ENCODE data around the gene NEXMIF.
"Not testable (repeated sequence)": the region's sequence is repeated elsewhere in the genome, so short reads cannot be mapped to it uniquely, and the experiment has no call there.

Gene NEXMIF

DNA sequence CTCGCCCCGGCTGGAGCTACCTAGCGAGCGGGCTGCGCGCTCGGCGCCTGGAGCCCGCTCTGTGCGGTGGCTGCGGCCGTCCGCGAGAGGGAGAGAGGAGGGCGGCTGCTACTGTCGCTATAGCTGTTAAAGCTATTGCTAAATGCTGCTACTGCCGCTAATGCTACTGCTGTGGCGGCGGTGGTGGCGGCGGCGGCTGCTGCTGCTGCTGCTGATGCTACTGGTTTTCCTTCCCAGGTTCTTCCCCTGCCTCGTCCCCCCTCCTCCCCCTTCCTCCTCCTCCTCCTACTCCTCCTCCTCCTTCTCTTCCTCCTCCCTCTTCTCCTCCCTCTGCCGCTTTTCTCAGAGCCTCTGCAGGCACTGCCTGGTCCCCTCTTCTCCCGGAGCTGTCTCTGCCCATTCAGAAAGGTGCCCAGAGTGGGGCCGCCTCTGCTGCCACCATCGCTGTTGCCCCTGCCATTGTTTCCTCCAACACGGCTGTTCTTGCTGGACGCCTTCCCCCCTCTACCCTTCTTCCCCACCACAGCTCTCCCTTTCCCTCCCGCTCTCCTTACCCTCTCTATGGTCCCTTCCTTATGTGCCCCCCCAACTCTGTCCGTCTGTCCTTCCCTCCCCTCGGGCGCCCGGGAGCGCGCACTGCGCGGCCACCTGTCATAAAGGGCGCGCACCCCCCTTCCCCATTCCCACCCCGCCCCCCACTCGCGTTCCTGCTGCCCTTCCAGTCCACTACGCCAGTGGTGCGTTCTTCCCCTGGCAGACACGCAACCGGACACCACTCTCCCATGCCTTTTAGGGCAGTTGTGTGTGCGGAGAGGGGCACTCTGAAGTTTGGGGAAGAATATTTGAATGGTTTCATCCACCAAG is at the start of gene NEXMIF:
TSS of gene NEXMIF (minus strand) at position 228 of the 864 bp plus-strand sequence.
- FAIRE-seq: no peak

DNA sequence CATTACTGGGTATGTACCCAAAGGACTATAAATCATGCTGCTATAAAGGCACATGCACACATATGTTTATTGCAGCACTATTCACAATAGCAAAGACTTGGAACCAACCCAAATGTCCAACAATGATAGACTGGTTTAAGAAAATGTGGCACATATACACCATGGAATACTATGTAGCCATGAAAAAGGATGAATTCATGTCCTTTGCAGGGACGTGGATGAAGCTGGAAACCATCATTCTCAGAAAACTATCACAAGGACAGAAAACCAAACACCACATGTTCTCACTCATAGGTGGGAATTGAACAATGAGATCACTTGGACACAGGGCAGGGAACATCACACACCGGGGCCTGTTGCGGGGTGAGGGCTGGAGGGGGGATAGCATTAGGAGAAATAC is 36.7 kb upstream of the NEXMIF start:
- not testable (repeated sequence) for FAIRE-seq

DNA sequence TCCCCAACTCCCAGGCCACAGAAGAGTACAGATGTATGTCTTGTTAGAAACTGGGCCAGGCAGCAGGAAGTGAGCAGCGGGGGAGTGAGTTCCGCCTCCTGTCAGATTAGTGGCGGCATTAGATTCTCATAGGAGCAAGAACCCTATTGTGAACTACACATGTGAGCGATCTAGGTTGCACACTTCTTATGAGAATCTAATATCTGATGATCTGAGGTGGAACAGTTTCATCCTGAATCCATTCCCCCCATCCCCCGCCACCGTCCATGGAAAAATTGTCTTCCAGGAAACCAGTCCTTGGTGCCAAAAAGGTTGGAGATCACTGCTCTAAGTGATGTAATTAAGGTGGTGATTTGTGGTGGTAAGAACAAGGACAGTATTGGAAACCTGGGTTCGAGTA is 24.5 kb upstream of the NEXMIF start:
- no peak for FAIRE-seq

DNA sequence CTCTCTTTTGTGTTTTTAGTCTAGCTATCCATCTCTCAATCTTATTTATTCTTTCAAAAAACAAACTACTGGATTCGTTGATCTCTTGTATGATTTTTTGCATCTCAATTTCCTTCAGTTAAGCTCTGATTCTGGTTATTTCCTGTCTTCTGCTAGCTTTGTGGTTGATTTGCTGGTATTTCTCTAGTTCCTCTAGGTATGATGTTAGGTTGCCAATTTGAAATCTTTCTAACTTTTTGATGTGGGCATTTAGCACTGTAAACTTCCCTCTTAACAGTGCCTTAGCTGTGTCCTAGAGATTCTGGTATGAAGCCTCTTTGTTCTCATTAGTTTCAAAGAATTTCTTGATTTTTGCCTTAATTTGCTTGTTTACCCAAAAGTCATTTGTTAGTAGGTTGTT is 15.2 kb upstream of the NEXMIF start:
- no peak for FAIRE-seq

DNA sequence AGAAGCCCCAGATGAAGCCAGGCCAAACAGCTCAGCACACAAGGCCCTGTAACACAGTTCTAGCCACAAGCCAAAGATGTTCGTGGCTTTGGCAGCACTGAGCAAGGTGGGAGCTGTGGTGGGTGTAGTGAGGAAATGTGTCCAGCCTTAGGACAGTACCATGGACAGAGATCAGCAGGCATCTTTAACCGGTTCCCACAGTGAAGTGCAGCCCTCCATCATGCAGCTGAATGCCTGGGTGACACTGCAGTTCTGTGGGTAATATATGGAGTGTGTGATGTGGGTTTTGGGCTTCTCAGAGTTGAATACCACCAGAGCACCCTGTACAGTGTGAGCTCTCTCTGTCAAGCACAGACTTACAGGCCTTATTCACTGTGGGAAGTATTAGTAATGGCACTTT is 6.0 kb upstream of the NEXMIF start:
- FAIRE-seq: no peak

DNA sequence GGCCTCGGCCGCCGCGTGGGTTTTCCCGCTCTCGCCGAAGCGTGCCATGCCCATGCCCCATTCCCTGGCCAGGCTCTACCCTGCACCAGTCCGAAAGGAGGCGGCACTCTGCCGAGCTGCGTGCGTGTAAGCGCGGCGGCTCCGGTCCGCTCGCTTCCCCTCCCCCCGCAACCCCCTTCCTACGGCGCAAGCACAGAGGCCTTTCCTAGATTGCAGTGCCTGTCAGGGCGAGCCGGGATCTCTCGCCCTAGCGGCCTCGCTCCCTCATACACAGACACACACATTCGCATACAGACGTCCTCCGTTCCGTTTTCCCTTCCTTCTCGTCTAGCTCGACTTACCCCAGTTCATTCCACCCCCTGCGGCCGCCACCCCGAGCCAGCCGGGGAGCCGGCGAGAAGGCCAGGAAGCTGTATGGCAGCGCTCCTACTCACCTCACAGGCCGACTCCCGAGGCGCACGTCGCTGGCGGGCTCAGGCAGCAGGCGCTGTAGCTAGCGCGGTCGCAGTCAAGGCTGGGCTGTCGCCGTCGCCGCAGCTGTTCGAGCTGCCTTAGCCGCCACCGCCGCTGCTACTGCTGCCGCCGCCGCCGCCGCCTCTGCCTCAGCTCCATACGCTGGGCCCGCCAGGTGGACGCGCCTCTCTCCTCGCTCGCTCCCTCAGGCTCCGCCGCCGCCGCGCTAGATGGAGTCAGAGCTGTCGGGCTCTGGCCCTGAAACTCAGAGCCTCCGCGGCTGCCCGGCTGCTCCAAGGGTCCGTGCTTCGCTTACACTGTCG is 615 bp downstream of the NEXMIF start:
- no peak for FAIRE-seq

DNA sequence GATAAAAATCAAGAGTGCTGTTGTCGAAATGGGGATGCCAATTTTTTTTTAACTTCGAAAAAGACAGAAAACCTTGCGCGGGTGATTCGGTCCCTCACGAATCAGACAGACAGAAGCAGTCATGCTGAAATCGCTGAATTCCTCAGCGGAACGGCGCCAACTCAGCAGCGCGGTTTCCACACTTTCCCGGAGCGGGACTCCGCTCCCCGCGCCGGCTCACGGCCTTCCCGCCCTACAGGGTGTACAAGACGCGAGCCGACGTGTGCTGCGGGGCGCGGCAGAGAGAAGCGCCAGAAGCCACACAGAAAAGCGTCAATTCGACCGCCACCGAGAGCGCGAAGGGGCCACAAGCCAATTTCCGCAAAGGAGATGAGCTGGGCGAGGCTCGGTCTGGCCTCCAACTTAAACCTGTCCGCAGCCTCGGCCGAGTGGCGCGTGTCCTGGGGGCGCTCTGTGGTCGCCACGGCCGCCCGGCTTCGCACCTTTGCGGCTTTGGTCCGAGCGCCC is 1.3 kb downstream of the NEXMIF start:
- no peak for FAIRE-seq

DNA sequence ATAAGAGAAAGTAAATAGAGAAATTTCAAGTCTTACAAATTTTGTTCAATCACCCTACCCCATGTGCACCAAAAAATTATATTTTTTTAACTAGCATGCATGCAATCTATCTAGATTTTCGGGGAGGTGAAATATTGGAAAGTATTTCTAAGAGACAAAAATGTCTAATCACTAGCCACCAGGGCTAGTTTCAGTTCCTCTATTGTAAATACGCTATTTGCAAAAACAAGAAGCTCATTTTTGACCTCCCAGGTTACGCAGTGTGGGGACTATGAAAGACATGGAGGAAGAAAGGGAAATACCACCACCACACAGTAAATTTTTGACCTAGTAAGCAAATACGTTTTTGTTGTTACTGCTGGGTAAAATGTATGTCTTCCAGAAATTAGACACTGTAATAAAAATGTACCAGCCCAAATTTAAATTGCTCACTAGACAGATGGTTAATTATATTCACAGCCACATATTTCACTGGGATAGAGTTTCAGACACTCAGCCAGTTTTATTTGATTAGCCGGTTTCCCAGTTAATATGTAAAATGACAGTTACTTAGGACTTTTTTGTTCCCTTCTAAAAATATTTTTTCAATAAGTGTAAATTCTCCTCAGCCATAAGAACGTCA is 2.2 kb downstream of the NEXMIF start:
- FAIRE-seq: no peak

DNA sequence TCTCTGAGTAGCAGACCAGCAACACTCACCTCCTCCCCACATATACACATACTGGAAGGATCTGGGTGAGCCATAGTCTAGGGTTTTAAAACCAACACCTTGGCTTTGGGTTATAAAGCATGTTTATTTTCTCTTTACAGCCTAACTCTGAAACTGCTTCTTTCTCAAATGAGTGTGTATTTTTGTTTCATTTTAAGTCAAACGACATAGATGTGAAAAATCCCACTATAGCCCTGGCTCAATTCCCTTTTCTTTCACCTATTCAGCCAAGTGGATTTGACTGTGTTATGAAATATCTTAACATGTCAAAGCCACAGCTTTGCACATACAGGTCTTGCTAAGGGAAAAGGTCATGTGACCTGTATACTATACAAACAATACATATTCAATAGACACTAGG is 13.8 kb downstream of the NEXMIF start:
- no peak for FAIRE-seq

DNA sequence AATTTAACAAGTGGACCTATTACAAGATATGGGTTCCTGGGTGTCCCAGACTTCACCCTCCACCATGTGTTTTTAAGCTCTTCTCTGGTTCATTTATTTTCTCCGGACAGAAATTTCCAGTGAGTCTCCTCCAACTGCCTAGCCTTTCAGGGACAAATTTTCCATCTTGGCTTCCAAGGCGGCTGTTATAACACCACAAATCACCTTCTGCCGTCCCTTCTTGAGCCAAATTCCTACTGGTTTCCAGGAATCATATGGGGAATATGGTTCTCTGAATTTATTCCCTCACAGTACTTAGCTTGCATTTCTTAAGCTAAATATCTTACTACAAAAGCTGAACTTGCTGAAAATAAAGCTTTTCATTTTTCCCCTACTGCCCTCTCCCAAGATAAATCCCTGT is 18.8 kb downstream of the NEXMIF start:
- no peak for FAIRE-seq

DNA sequence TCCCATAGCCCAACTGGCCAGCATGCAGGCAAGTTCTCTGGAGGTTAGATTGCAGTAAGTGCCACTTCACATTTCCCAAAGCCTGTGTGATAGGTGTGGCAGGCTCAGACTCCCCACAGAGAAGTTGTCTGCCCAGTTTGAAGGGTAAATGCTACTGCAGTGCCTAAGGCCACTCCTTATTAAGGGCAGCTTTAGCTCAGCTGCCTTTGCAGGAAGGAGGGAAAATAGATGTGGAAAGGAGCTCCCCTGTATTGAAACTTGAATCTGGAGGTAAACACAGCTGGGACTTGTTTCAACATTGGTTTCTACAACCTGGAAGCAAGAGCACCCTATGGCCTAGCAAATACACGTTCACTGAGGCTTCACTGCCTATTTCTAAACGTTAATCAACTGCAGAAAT is 22.4 kb downstream of the NEXMIF start:
- FAIRE-seq: no peak

DNA sequence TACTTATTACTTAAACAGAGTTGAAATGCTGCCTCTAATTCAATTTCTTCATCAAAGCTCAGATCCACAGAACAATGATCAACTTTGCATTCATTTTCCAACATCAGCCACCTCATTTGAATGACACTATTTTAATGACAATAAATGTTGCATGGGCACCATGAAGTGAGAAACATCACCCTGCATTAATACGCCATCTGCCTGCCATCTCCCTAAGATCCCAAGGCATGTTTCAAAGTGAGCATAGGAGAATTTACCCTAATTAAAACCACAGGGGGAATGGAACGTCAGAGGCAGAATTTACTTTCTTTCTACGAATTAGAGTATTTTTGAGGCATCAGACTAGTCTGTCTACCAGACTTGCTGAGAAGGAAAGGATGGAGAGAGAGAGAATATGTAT is 32.7 kb downstream of the NEXMIF start:
- no peak for FAIRE-seq

DNA sequence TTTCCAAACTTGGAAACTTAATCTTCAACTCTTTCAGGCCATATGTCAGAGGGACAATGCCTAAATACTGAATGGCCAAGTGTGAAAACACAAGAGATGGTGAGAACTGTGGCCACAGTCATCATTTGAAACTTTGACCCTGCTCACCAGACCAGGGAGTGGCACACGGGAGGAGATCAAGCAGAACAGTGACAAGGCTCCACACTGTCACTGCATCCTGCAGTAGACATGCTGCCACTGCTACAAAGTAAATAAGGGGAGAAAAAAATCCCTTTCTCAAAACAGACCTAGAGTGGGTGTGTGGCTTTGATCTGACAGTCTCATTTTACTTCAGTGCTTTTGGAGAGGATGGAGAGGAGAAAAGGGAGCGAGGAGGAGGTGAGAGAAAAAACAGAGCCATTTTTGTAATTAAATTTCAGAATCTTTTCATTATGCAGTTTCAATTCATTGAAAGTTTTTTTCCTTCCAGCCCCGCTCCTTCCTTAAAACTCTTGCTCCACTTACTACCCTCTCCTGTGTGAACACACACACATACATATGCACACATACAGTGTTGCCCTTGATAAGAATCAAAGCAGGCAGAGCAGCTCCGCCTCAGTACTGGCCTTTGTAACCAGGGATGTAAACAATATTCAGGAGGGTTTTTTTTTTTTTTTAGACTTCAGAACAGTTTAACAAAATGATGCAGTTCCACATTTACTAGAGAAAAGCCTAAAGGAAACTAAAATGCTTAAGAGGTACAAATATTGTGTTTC is 34.4 kb downstream of the NEXMIF start:
- no peak for FAIRE-seq

DNA sequence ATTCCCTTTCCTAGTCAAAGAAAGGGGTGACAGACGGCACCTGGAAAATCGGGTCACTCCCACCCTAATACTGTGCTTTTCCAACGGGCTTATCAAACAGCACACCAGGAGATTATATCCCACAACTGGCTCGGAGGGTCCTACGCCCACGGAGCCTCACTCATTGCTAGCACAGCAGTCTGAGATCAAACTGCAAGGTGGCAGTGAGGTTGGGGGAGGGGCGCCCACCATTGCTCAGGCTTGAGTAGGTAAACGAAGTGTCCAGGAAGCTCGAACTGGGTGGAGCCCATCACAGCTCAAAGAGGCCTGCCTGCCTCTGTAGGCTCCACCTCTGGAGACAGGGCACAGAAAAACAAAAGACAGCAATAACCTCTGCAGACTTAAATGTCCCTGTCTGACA is 42.9 kb downstream of the NEXMIF start:
- not testable (repeated sequence) for FAIRE-seq

DNA sequence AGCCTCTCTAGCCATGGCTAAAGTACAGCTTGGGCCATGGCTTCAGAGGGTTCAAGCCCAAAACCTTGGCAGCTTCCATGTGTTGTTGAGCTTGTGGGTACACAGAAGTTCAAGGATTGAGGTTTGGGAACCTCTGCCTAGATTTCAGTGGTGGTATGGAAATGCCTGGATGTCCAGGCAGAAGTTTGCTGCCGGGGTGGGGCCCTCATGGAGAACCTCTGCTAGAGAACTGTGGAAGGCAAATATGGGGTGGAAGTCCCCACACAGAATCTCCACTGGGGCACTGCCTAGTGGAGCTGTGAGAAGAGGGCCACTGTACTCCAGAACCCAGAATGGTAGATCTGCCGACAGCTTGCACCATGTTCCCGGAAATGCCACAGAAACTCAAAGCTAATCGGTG is 59.5 kb downstream of the NEXMIF start:
- FAIRE-seq: no peak

DNA sequence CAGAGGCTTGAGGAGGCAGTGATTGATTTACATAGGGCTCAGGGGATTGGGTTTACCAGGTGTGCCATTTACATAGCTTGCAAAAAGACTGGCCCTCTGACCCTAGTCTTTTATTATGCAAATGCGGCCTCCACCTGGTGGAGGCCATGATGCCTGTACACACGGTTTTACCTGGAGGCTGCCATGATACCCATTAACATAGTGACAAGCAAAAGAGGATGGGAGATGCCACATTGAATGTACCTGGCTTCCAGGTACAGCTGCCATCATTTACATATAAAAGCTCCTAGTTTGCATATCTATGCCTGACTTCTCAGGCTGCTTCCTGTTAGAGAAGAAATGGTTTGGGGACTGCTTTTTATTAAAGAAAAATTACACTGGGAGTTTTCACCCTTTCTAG is 72.0 kb downstream of the NEXMIF start:
- no peak for FAIRE-seq

DNA sequence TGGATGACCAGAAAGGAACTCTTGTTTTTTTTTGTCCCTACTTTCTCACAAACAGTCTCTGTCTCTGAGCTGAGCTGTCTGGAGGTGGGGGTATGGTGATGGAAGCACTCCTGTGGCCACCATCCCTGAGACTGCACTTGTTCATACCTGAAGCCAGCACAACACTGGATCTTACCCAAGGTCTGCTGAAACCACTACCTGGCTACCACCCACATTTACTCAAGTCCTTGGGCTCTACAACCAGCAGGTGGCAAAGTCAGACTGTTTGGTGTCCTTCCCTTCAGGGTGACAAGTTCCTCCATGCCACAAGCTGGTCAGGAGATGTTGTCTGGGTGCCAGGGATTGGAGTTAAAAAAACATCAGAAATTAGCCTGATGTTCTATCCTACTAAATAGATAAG is 89.7 kb downstream of the NEXMIF start:
- FAIRE-seq: no peak

DNA sequence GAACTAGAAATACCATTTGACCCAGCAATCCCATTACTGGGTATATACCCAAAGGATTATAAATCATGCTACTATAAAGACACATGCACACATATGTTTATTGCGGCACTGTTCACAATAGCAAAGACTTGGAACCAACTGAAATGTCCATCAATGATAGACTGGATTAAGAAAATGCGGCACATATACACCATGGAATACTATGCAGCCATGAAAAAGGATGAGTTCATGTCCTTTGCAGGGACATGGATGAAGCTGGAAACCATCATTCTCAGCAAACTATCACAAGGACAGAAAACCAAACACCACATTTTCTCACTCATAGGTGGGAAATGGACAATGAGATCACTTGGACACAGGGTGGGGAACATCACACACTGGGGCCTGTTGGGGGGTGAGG is 105.5 kb downstream of the NEXMIF start:
- FAIRE-seq: not testable (repeated sequence)

DNA sequence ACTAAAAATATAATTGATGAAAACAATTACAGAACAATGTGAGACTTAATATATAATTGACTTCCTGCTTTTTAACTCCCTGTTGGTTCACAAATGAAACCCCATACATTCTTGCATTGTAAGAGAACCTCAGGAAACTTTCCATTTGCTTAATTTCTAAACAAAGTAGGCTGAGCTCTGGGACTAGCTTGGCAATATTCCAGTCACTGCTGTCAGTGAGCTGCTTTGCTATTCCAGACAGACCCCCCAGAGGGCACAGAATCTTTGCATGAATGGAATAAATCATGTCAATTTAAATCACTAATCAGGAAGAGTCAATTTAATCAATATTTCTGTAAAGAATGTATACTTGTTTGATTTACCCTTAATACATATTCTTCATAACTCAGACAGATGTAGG is 110.6 kb downstream of the NEXMIF start:
- no peak for FAIRE-seq

DNA sequence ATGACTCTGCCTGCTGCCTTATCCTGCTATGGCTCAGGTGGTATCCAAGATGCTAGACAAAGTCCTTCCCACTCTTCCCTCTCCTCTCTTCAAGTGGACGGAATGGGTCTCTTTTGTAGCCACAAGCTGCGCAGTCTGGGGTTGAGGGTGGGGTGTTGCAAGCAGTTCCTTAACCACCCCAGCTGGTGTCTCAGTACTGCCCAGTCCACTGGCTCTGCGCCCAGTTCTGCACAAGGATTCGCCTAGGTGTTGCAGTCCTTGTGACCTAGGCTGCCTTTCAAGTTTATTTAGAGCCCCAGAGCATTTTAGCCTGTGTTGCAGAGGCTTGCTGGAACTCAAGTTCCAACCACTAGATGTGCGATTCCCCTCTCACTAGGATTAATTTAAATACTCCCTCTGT is 120.7 kb downstream of the NEXMIF start:
- FAIRE-seq: no peak

DNA sequence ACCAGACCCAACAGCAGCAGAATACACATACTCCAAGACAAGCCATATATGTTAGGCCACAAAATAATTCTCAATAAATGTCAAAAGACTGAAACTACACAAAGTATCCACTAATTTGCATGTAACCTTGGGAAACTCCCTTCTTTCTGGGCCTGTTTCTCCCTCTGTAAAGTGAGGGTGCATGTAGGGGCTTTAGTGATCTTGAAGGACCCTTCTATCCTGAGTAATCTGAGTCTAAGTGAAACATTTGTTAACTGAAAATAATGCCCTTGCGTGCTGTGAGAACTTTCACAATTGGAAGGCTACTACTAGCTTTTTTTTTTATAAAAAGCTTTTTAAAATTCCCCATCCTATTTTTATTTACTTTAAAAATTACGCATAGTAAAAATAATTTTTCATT is 125.2 kb downstream of the NEXMIF start:
- no peak for FAIRE-seq

DNA sequence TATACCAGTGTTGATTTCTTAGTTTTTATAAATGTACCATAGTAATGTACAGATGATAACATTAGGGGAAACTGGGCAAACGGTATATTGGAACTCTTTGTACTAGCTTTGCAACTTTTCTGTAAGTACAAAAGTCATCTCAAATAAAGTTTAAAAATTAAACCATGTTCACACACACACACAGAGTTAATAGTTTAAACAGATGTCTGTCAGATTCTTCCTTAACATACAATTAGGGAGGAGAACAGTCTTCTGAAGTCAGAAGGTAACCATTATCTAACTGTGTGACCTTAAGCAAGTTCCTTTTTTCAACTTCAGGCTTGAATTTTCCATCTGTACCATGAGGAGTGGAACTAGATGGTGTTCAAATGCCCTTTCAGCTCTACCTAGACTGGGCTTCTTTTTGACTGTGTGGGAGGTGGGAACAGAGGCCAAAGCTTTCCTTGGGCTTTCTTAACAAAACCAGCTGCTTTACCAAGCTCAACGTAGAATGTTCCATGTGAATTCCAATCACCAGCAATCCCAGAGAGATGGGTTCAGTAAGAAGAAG is 127.8 kb downstream of the NEXMIF start:
- FAIRE-seq: no peak

Data from endometrium (tissue), 2 donors.